Fibroblast of skin of left biceps (primary cell): Measurements from ENCODE around the gene RAP1A.
"Not testable (repeated sequence)": the region's sequence is repeated elsewhere in the genome, so short reads cannot be mapped to it uniquely, and the experiment has no call there.

Experiments
- DNase-seq, 2 experiments: peaks; one replicate each; pipeline ENCODE4 v3.0.0-alpha.2; 2013; ENCODE audit warnings: low read depth in 2 of 2

Gene RAP1A

GRCh38 chr1:111597426-111597825 lies 22.2 kb upstream of the RAP1A start:
- DNase-seq, result peak in 1 of 2 experiments; percentile 31

GRCh38 chr1:111598544-111598943 lies 21.0 kb upstream of the RAP1A start:
- DNase-seq, result no peak

GRCh38 chr1:111599781-111600693 lies 19.6 kb upstream of the RAP1A start:
- no peak for DNase-seq

GRCh38 chr1:111600886-111601386 lies 18.7 kb upstream of the RAP1A start:
- DNase-seq, result no peak

GRCh38 chr1:111602302-111602701 lies 17.3 kb upstream of the RAP1A start:
- DNase-seq, result no peak

- no peak for DNase-seq
Measured at GRCh38 chr1:111602974-111603373, 16.6 kb upstream of the RAP1A start.

- DNase-seq, result no peak
Measured at GRCh38 chr1:111603979-111604378, 15.6 kb upstream of the RAP1A start.

- peak in 1 of 2 experiments; percentile 30 for DNase-seq
Measured at GRCh38 chr1:111604931-111605330, 14.7 kb upstream of the RAP1A start.

- peak in 1 of 2 experiments; percentile 21 for DNase-seq
Measured at GRCh38 chr1:111605576-111605975, 14.0 kb upstream of the RAP1A start.

- DNase-seq, result not testable (repeated sequence)
Measured at GRCh38 chr1:111606457-111607215, 13.0 kb upstream of the RAP1A start.

- not testable (repeated sequence) for DNase-seq
Measured at GRCh38 chr1:111608528-111608927, 11.1 kb upstream of the RAP1A start.

GRCh38 chr1:111611986-111612385 lies 7.6 kb upstream of the RAP1A start:
- no peak for DNase-seq

GRCh38 chr1:111615870-111616715 lies 3.5 kb upstream of the RAP1A start:
- no peak for DNase-seq

- no peak for DNase-seq
Measured at GRCh38 chr1:111618081-111618480, 1.5 kb upstream of the RAP1A start.

- no peak for DNase-seq
Measured at GRCh38 chr1:111618961-111619634, 491 bp upstream of the RAP1A start.

GRCh38 chr1:111620441-111620971 lies 917 bp downstream of the RAP1A start:
- no peak for DNase-seq

GRCh38 chr1:111621050-111621449 lies 1.5 kb downstream of the RAP1A start:
- no peak for DNase-seq

- DNase-seq, result no peak
Measured at GRCh38 chr1:111622166-111622565, 2.6 kb downstream of the RAP1A start.

- DNase-seq, result no peak
Measured at GRCh38 chr1:111624382-111624781, 4.8 kb downstream of the RAP1A start.

GRCh38 chr1:111625276-111625675 lies 5.7 kb downstream of the RAP1A start:
- no peak for DNase-seq

GRCh38 chr1:111628153-111628552 lies 8.6 kb downstream of the RAP1A start:
- DNase-seq, result no peak
